Suprapubic skin (tissue), 4 donors: ENCODE data around the gene COA5. TPM values are rescaled to one million over a fixed set of nuclear protein-coding genes. Genes with fewer than 3 reads are reported as not detected.

ENCODE experiments used
- DNase-seq, 2 donors: peaks; one replicate each; pipeline ENCODE4 v3.0.0-alpha.2; 2019; ENCODE audit warnings: low spot score in 2 of 2
- H3K27ac ChIP-seq: fragments of 200-600 bp; sonication (generic); one replicate; pipeline ENCODE4 v1.5.1; 2019
- H3K27me3 ChIP-seq: fragments of 200-600 bp; sonication (generic); one replicate; pipeline ENCODE4 v1.5.1; 2019
- H3K36me3 ChIP-seq: fragments of 200-600 bp; sonication (generic); one replicate; pipeline ENCODE4 v1.5.1; 2019
- H3K4me1 ChIP-seq: fragments of 200-600 bp; sonication (generic); one replicate; pipeline ENCODE4 v1.5.1; 2019
- H3K4me3 ChIP-seq: fragments of 200-600 bp; sonication (generic); one replicate; pipeline ENCODE4 v1.5.1; 2019; ENCODE audit warnings: mild to moderate bottlenecking
- H3K9me3 ChIP-seq: fragments of 200-600 bp; sonication (generic); one replicate; pipeline ENCODE4 v1.5.1; 2019
- EP300 ChIP-seq: sonication (generic); formaldehyde crosslinking; IDR thresholded peaks from one replicate; pipeline ENCODE4 v1.6.1; 2017; ENCODE audit warnings: antibody characterized with exemption
- POLR2A ChIP-seq, 2 donors: fragments of 450-650 bp; IDR thresholded peaks; one replicate each; pipeline ENCODE4 v1.6.1; 2017; ENCODE audit warnings: antibody characterized with exemption in 2 of 2, mild to moderate bottlenecking in 2 of 2, moderate library complexity in 2 of 2
- POLR2AphosphoS5 ChIP-seq, 3 donors: sonication (generic); formaldehyde crosslinking; IDR thresholded peaks; one replicate each; pipeline ENCODE4 v1.6.1; 2017; ENCODE audit warnings: antibody characterized with exemption in 3 of 3
- WGBS: methylation state at CpG from one replicate; pipeline ENCODE4 v1.1.5; 2018; 5-methylcytosine and 5-hydroxymethylcytosine counted together
- total RNA-seq, 4 donors: library from RNA; depleted of rRNA; stranded (reverse); fragments of >200 nt; gene quantifications; one replicate each; pipeline ENCODE4 v1.1.0, GENCODE V29; 2016
- TF ChIP-seq, protein P1 (sequence below), 2 donors: fragments of 200-600 bp in 1 of 2; fragments of 450-650 bp in 1 of 2; sonication (generic) in 1 of 2; IDR thresholded peaks; one replicate each; pipeline ENCODE4 v1.5.1; 2016 to 2019; ENCODE audit warnings: antibody characterized with exemption in 2 of 2, mild to moderate bottlenecking in 1 of 2, moderate library complexity in 1 of 2

The COA5 gene
- total RNA-seq, 4 donors from 2014 or later = 22.9 to 42.7 (median 30.3) TPM

DNA sequence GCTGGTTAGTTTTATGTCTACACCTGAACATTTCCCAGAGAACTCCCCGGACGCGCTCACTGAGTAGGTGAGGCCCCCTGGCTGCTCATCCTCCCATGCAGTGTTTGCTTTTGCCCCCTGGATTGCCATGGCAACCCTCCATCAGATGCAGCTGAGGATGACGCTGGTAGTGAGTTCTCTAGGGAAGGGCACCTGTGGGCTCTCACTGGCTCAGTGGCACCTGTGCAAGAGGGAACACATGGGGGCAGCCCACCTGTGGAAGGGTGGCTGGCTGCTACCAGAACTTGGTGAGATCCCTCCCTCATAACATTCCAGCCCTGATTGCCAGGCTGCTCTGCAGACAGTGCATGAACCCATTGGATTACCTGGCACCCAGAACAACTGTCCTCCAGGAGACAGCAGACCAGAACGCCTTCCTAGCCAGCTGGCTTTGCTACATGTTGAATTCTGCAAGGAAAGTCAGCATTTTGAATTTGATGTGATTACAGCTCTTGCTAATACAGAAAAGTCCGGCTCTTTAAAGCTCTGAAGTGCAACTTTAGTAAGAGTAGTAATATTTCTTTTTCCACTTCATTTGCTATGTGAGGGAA lies 21.7 kb downstream of the COA5 start:
- no peak for DNase-seq
- TF ChIP-seq, protein P1, sequence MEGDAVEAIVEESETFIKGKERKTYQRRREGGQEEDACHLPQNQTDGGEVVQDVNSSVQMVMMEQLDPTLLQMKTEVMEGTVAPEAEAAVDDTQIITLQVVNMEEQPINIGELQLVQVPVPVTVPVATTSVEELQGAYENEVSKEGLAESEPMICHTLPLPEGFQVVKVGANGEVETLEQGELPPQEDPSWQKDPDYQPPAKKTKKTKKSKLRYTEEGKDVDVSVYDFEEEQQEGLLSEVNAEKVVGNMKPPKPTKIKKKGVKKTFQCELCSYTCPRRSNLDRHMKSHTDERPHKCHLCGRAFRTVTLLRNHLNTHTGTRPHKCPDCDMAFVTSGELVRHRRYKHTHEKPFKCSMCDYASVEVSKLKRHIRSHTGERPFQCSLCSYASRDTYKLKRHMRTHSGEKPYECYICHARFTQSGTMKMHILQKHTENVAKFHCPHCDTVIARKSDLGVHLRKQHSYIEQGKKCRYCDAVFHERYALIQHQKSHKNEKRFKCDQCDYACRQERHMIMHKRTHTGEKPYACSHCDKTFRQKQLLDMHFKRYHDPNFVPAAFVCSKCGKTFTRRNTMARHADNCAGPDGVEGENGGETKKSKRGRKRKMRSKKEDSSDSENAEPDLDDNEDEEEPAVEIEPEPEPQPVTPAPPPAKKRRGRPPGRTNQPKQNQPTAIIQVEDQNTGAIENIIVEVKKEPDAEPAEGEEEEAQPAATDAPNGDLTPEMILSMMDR (IDR thresholded peaks at IDR 0.05) = no peak
- TF ChIP-seq POLR2AphosphoS5 (IDR thresholded peaks at IDR 0.05) = no peak
- no peak for TF ChIP-seq EP300
- Histone ChIP-seq H3K36me3 (peaks cover 53% of the 10 kb centered on the region), H3K4me1 (no peaks in the 10 kb centered on the region), H3K4me3 (no peak overlapping the region), H3K27me3 (no peaks in the 10 kb centered on the region), H3K9me3 (no peaks in the 10 kb centered on the region), H3K27ac (no peak overlapping the region)
- WGBS = 87% methylated on average over 6 of the region's 6 CpGs

DNA sequence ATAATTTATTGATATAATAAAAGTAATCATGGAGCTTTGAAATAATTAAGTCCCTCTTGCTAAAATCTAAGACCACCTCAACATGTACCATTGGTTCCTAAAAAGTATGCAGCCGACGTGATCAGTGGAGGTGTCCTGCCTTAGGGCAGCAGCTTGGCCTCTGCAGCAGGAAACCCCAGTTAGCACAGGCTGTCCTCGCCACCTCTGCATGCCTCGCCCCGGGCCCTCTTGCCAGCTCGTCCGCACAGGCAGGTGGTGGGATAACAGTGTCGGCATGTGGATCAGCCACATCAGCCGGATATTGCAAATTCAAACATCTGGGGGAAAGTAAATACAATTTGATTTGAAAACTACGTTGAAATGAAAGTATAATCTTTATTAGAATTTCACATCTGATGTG lies 22.9 kb downstream of the COA5 start:
- 93% methylated on average over 10 of the region's 10 CpGs for WGBS
- H3K36me3 ChIP-seq = peaks cover 46% of the 10 kb centered on the region
- H3K27me3 ChIP-seq = no peaks in the 10 kb centered on the region
- H3K27ac ChIP-seq = no peak overlapping the region
- H3K4me1 ChIP-seq = no peaks in the 10 kb centered on the region
- DNase-seq = no peak
- H3K9me3 ChIP-seq = no peaks in the 10 kb centered on the region
- TF ChIP-seq EP300 = no peak
- TF ChIP-seq, protein P1 (IDR thresholded peaks at IDR 0.05) = no peak
- TF ChIP-seq POLR2AphosphoS5 (IDR thresholded peaks at IDR 0.05) = no peak
- TF ChIP-seq POLR2A (IDR thresholded peaks at IDR 0.05) = no peak
- no peak overlapping the region for H3K4me3 ChIP-seq

DNA sequence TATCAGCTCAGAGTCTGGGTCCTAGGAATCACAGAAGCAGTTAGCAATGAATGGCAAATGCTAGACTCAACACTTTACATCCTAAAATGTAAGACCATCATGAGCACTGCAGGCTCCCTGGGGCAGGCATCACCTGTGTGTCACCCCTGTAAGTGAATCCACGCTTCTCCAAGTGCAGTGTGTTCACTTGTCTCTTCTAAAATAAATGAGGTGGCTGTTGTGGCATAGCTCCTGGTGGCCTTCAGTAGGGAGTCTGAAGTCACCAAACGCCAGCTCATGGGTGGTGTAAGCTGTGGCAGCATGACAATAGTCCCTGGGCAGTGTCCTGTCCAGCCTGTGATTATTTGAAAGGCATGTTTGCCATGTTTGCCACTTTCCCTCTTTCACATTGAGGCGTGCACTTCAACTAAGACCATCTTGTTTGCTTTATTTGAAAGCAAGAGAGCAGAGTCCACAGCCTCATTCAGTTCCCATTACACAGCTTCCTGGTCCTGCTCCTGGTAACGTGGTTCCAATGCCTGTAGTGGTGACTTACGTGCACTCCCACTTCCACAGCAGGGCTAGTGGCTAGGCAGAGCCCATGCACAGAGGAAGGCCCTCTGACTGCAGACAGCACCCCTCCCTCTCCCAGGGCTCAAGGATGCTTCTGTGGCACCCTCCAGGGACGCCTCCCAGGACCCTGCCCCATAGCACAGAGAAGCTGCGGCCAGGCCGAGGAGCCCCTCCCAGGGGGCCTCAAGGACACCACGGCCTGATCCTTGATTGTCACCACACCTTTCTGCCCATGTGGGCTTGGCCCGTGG lies 24.3 kb downstream of the COA5 start:
- Histone ChIP-seq H3K36me3 (peaks cover 52% of the 10 kb centered on the region), H3K4me1 (no peaks in the 10 kb centered on the region), H3K9me3 (no peaks in the 10 kb centered on the region), H3K4me3 (no peak overlapping the region), H3K27ac (no peak overlapping the region), H3K27me3 (no peaks in the 10 kb centered on the region)
- TF ChIP-seq POLR2A (IDR thresholded peaks at IDR 0.05) = no peak
- DNase-seq = no peak
- 86% methylated on average over 6 of the region's 10 CpGs for WGBS

DNA sequence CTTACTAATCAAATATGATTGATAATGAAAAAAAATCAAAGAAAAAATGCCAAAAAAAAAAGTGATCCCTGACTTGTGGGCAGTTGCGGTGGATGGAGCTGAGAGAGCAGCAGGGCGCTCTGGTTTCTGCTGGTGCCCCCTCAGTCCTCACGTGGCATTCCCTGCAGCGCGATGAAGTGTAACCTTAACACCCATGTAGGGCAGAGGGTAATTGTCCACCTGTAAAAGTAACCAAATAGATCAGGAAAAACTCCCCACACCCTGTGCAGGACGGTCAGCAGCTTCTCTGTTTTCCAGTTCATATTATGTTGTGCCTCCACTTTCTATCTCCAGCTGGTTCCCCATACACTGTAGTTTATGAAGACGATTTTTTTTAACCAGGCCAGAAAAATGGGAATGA lies 25.0 kb downstream of the COA5 start:
- no peaks in the 10 kb centered on the region for H3K27me3 ChIP-seq
- H3K27ac ChIP-seq = no peak overlapping the region
- TF ChIP-seq POLR2A (IDR thresholded peaks at IDR 0.05) (no peak), EP300 (no peak), POLR2AphosphoS5 (IDR thresholded peaks at IDR 0.05) (no peak)
- TF ChIP-seq, protein P1 (IDR thresholded peaks at IDR 0.05) = no peak
- H3K4me1 ChIP-seq = no peaks in the 10 kb centered on the region
- peaks cover 60% of the 10 kb centered on the region for H3K36me3 ChIP-seq
- H3K9me3 ChIP-seq = no peaks in the 10 kb centered on the region
- no peak for DNase-seq
- H3K4me3 ChIP-seq = no peak overlapping the region
- 90% methylated on average over 7 of the region's 7 CpGs for WGBS

DNA sequence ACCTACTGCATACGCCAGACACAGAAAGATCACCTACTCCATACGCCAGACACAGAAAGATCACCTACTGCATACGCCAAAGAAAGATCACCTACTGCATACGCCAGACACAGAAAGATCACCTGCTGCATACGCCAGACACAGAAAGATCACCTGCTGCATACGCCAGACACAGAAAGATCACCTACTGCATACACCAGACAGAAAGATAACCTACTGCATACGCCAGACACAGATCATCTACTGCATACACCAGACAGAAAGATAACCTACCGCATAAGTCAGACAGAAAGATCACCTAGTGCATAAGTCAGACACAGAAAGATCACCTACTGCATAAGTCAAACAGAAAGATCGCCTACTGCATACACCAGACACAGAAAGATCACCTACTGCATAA lies 25.8 kb downstream of the COA5 start:
- TF ChIP-seq POLR2A (IDR thresholded peaks at IDR 0.05) = no peak
- TF ChIP-seq, protein P1 (IDR thresholded peaks at IDR 0.05) = no peak
- no peak for TF ChIP-seq EP300
- TF ChIP-seq POLR2AphosphoS5 (IDR thresholded peaks at IDR 0.05) = no peak
- DNase-seq = no peak
- no peak overlapping the region for H3K4me3 ChIP-seq
- H3K36me3 ChIP-seq = peaks cover 64% of the 10 kb centered on the region
- H3K27me3 ChIP-seq = no peaks in the 10 kb centered on the region
- H3K27ac ChIP-seq = no peak overlapping the region
- no peaks in the 10 kb centered on the region for H3K9me3 ChIP-seq
- 96% methylated on average over 9 of the region's 9 CpGs for WGBS
- H3K4me1 ChIP-seq = no peaks in the 10 kb centered on the region
